Esophagus squamous epithelium (tissue), 5 donors: ENCODE data around the gene ETV3. TPM values are rescaled to one million over a fixed set of nuclear protein-coding genes. Genes with fewer than 3 reads are reported as not detected.

Experiments used
- DNase-seq: peaks from one replicate; lab custom pipeline; 2025; lab: John Stamatoyannopoulos, UW
- H3K27ac ChIP-seq, 4 donors: fragments of 200-600 bp; sonication (generic); one replicate each; pipeline ENCODE4 v1.5.1; 2016 to 2019; ENCODE audit warnings: mild to moderate bottlenecking in 1 of 4
- H3K27me3 ChIP-seq, 4 donors: fragments of 200-600 bp; sonication (generic); 1 replicate in 3 of 4; 2 replicates in 1 of 4; pipeline versions ENCODE4 v1.5.1 to v1.6.0; 2017 to 2021; ENCODE audit warnings: antibody characterized with exemption in 1 of 4
- H3K36me3 ChIP-seq, 3 donors: fragments of 200-600 bp; sonication (generic); one replicate each; pipeline ENCODE4 v1.5.1; 2016 to 2019
- H3K4me1 ChIP-seq, 3 donors: fragments of 200-600 bp; sonication (generic); one replicate each; pipeline ENCODE4 v1.5.1; 2017 to 2019
- H3K4me3 ChIP-seq, 4 donors: fragments of 200-600 bp; sonication (generic); 1 replicate in 3 of 4; 2 replicates in 1 of 4; pipeline ENCODE4 v1.5.1; 2016 to 2019; ENCODE audit warnings: mild to moderate bottlenecking in 2 of 4, moderate library complexity in 1 of 4
- H3K9me3 ChIP-seq, 3 donors: fragments of 200-600 bp; sonication (generic); one replicate each; pipeline ENCODE4 v1.5.1; 2016 to 2019
- CTCF ChIP-seq, 6 experiments: fragments of 450-650 bp in 4 of 6; fragments of 200-600 bp in 2 of 6; sonication (generic) in 2 of 6; IDR thresholded peaks; one replicate each; pipeline ENCODE4 v1.5.1; 2016 to 2019; ENCODE audit warnings: antibody characterized with exemption in 6 of 6, mild to moderate bottlenecking in 4 of 6, moderate library complexity in 4 of 6
- POLR2A ChIP-seq, 4 donors: fragments of 450-650 bp; IDR thresholded peaks; one replicate each; pipeline ENCODE4 v1.6.1; 2017; ENCODE audit warnings: antibody characterized with exemption in 4 of 4, mild to moderate bottlenecking in 4 of 4, moderate library complexity in 3 of 4
- WGBS, 2 donors: methylation state at CpG; one replicate each; pipeline ENCODE4 v1.1.5; 2018; 5-methylcytosine and 5-hydroxymethylcytosine counted together
- intact Hi-C: fragments of 100-400 bp; cut with DNase I; formaldehyde crosslinking; loops from one replicate; pipeline ENCODE4 v1.15.0; 2022
- total RNA-seq, 4 donors: library from RNA; depleted of rRNA; stranded (reverse); fragments of >200 nt; gene quantifications; one replicate each; pipeline ENCODE4 v1.1.0, GENCODE V29; 2016
- donor health status: DM: yes; HTN: yes; CAD: no.

Gene ETV3
- total RNA-seq, 4 donors from 2014 or later, result 25.0 to 31.4 (median 27.3) TPM

GRCh38 chr1:157140063-157140588 lies 1.9 kb upstream of the ETV3 start:
- no peak overlapping the region for H3K4me3 ChIP-seq
- no peak for DNase-seq
- no peak for TF ChIP-seq CTCF (IDR thresholded peaks at IDR 0.05)
- TF ChIP-seq POLR2A (IDR thresholded peaks at IDR 0.05), result no peak
- no peaks in the 10 kb centered on the region for H3K9me3 ChIP-seq
- H3K27me3 ChIP-seq, result no peaks in the 10 kb centered on the region
- peaks cover 10 to 65% (median 33%) of the 10 kb centered on the region in 3 donors for H3K4me1 ChIP-seq
- H3K27ac ChIP-seq, result no peak overlapping the region
- intact Hi-C loops, result no loop called here
- WGBS, 2 donors, result 55 to 70% methylated on average over 2 of the region's 2 CpGs
- peaks cover 0 to 11% (median 0%) of the 10 kb centered on the region in 3 donors for H3K36me3 ChIP-seq

- 18 to 25% methylated on average over 9 of the region's 9 CpGs for WGBS, 2 donors
- Histone ChIP-seq H3K9me3 (no peaks in the 10 kb centered on the region), H3K4me1 (peaks cover 10 to 65% (median 31%) of the 10 kb centered on the region in 3 donors), H3K36me3 (peaks cover 4 to 20% (median 7%) of the 10 kb centered on the region in 3 donors), H3K27ac (peak overlapping the region; percentile 98 to 99 (median 99)), H3K4me3 (peak overlapping the region; percentile 90 to 97 (median 92)), H3K27me3 (no peaks in the 10 kb centered on the region)
- DNase-seq, result no peak
- intact Hi-C loops, result no loop called here
- TF ChIP-seq CTCF (IDR thresholded peaks at IDR 0.05), result no peak
- no peak for TF ChIP-seq POLR2A (IDR thresholded peaks at IDR 0.05)
Measured at GRCh38 chr1:157139052-157139715, 989 bp upstream of the ETV3 start.

- no peak for DNase-seq
- peaks cover 16 to 65% (median 23%) of the 10 kb centered on the region in 3 donors for H3K4me1 ChIP-seq
- TF ChIP-seq CTCF (IDR thresholded peaks at IDR 0.05) (no peak), POLR2A (IDR thresholded peaks at IDR 0.05) (no peak)
- H3K9me3 ChIP-seq, result no peaks in the 10 kb centered on the region
- H3K4me3 ChIP-seq, result peak overlapping the region; percentile 90 to 97 (median 92)
- WGBS, 2 donors, result 0 to 2% methylated on average over 13 to 17 of the region's 36 CpGs
- intact Hi-C loops, result no loop called here
- H3K27me3 ChIP-seq, result no peaks in the 10 kb centered on the region
- peaks cover 4 to 36% (median 7%) of the 10 kb centered on the region in 3 donors for H3K36me3 ChIP-seq
- peak overlapping the region; percentile 98 to 99 (median 99) for H3K27ac ChIP-seq
Measured at GRCh38 chr1:157137408-157138219, 581 bp downstream of the ETV3 start.

GRCh38 chr1:157137046-157137407 lies 1.2 kb downstream of the ETV3 start:
- WGBS, 2 donors, result 12 to 15% methylated on average over 4 of the region's 4 CpGs
- Histone ChIP-seq H3K27me3 (no peaks in the 10 kb centered on the region), H3K27ac (peak overlapping the region; percentile 98 to 99 (median 99)), H3K4me3 (peak overlapping the region; percentile 90 to 97 (median 92)), H3K36me3 (peaks cover 6 to 42% (median 7%) of the 10 kb centered on the region in 3 donors), H3K9me3 (no peaks in the 10 kb centered on the region), H3K4me1 (peaks cover 16 to 65% (median 23%) of the 10 kb centered on the region in 3 donors)
- no peak for DNase-seq
- TF ChIP-seq CTCF (IDR thresholded peaks at IDR 0.05), result no peak
- peak in 1 of 4 donors; percentile 13 for TF ChIP-seq POLR2A (IDR thresholded peaks at IDR 0.05)
- intact Hi-C loops, result no loop called here
